Right cardiac atrium (tissue), 5 donors: Measurements from ENCODE around the gene UPK1A. TPM values are rescaled to one million over a fixed set of nuclear protein-coding genes. Genes with fewer than 3 reads are reported as not detected.
A peak's percentile ranks its signal among the peaks of the same experiment; 100 is the strongest.

Source experiments
- ATAC-seq, 2 donors: fragments of 200-7000 bp; cut with Tn5 transposase; one replicate each; pipeline versions ENCODE4 v1.8.0 to v1.9.1; 2020; ENCODE audit warnings: moderate library complexity in 2 of 2, mild to moderate bottlenecking in 1 of 2
- DNase-seq, 3 donors: peaks; one replicate each; pipeline ENCODE4 v3.0.0-alpha.2; 2020
- H3K27ac ChIP-seq: one replicate; pipeline ENCODE4 v1.5.1; 2013; ENCODE audit warnings: mild to moderate bottlenecking, low read length, control low read depth, moderate library complexity
- H3K27me3 ChIP-seq: one replicate; pipeline ENCODE4 v1.6.1; 2013; ENCODE audit not compliant: control insufficient read depth, insufficient read depth
- H3K4me1 ChIP-seq: one replicate; pipeline ENCODE4 v1.6.1; 2013; ENCODE audit warnings: low read length; ENCODE audit not compliant: control insufficient read depth, insufficient read depth
- H3K4me3 ChIP-seq: one replicate; pipeline ENCODE4 v1.5.1; 2013; ENCODE audit warnings: low read length, control low read depth
- H3K9me3 ChIP-seq: one replicate; pipeline ENCODE4 v1.6.1; 2013; ENCODE audit warnings: low read length; ENCODE audit not compliant: control insufficient read depth
- WGBS: extraction: QIAGEN DNeasy Blood & Tissue Kit; methylation state at CpG from one replicate; pipeline ENCODE4 v1.1.7; 2013; 5-methylcytosine and 5-hydroxymethylcytosine counted together
- intact Hi-C, 4 donors: fragments of 100-400 bp; cut with DNase I; formaldehyde crosslinking; loops; one replicate each; pipeline versions ENCODE4 v1.11.0 to v1.14.0; 2022 to 2023
- polyA plus RNA-seq: library from polyadenylated mRNA; stranded (reverse); fragments of 200-250 nt; gene quantifications from one replicate; pipeline ENCODE4 v1.2.3, GENCODE V29; 2013
- total RNA-seq, 4 donors: library from RNA; stranded (reverse); fragmentation: NEBNext Ultra II Directional; extraction: Animal tissue kit (Norgen Biotek cat#: 25700); gene quantifications; one replicate each; pipeline ENCODE4 v1.2.1, GENCODE V29; 2021
- donor health status: healthy with polysubstance abuse.
- donor health status: DM: no; HTN: yes; CAD: no.
- donor health status: DM: no; HTN: no; CAD: no.
- donor health status: DM: no; HTN: yes; CAD: no; lungs with severe emphysema.
- donor health status: DM: yes; HTN: yes; CAD: no.

Gene UPK1A
- total and polyA plus RNA-seq, 5 donors: not detected

DNA sequence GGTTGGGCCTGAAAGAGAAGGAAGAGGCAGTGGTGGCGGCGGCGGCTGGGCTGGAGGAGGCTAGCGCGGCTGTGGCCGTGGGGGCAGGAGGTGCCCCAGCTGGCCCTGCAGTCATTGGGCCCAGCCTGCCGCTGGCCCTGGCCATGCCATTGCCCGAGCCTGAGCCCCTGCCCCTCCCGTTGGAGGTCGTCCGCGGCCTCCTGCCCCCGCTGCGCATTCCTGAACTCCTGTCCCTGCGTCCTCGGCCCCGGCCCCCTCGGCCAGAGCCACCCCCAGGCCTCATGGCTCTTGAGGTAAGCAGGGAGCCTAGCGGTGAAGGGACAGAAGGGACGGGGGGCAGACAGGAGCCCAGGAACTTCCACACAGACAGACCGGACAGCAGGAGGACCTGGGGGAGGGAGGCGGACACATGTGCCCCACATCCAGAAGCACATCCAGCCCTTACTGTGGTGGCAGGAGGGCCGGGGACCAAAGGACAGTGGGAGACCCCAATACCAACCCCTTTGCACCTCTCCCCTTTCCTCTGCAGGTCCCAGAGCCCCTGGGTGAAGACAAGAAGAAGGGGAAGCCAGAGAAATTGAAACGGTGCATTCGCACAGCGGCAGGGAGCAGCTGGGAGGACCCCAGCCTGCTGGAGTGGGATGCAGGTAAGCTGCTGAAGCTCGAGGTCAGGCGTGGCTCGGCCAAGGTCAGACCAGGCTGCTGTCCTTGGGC lies 32.4 kb upstream of the UPK1A start:
- peak in 1 of 3 donors; percentile 36 for DNase-seq
- H3K27ac ChIP-seq: no peak overlapping the region
- H3K9me3 ChIP-seq: no peaks in the 10 kb centered on the region
- no peaks in the 10 kb centered on the region for H3K27me3 ChIP-seq
- 90% methylated on average over 29 of the region's 29 CpGs for WGBS
- no peaks in the 10 kb centered on the region for H3K4me1 ChIP-seq
- intact Hi-C loops: no loop called here
- ATAC-seq: no peak
- no peak overlapping the region for H3K4me3 ChIP-seq

- ATAC-seq: no peak
- Histone ChIP-seq H3K4me1 (no peaks in the 10 kb centered on the region), H3K27me3 (no peaks in the 10 kb centered on the region), H3K9me3 (no peaks in the 10 kb centered on the region), H3K27ac (no peak overlapping the region), H3K4me3 (no peak overlapping the region)
- DNase-seq: no peak
- WGBS: 95% methylated on average over 3 of the region's 3 CpGs
- intact Hi-C loops: no loop called here
Observed at GRCh38 chr19:35636651-35637050, 29.7 kb upstream of the UPK1A start.

GRCh38 chr19:35637165-35637564 lies 29.2 kb upstream of the UPK1A start:
- intact Hi-C loops: no loop called here
- DNase-seq (peak in 1 of 3 donors; percentile 54), ATAC-seq (no peak)
- H3K9me3 ChIP-seq: no peaks in the 10 kb centered on the region
- no peak overlapping the region for H3K27ac ChIP-seq
- WGBS: 94% methylated on average over 25 of the region's 25 CpGs
- no peak overlapping the region for H3K4me3 ChIP-seq
- H3K27me3 ChIP-seq: no peaks in the 10 kb centered on the region
- H3K4me1 ChIP-seq: no peaks in the 10 kb centered on the region

DNA sequence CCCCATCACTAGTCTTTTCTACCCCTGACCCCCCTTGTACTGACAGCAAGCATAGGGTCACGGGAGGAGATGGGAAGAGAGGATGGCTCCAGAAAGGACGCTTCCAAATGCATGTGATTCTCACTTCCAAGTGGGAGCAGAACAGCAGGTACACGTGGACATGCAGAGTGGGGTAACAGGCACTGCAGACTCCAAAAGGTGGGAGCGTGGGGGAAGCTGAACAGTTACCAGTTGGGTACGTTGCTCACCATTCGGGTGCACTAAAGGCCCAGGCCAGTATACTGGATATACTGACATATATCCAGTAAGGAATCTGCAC lies 27.0 kb upstream of the UPK1A start:
- Histone ChIP-seq H3K27me3 (no peaks in the 10 kb centered on the region), H3K27ac (no peak overlapping the region), H3K9me3 (no peaks in the 10 kb centered on the region), H3K4me3 (no peak overlapping the region), H3K4me1 (no peaks in the 10 kb centered on the region)
- 49% methylated on average over 6 of the region's 6 CpGs for WGBS
- intact Hi-C loops: no loop called here
- DNase-seq (no peak), ATAC-seq (no peak)

- intact Hi-C loops: no loop called here
Observed at GRCh38 chr19:35639863-35640262, 26.5 kb upstream of the UPK1A start.

DNA sequence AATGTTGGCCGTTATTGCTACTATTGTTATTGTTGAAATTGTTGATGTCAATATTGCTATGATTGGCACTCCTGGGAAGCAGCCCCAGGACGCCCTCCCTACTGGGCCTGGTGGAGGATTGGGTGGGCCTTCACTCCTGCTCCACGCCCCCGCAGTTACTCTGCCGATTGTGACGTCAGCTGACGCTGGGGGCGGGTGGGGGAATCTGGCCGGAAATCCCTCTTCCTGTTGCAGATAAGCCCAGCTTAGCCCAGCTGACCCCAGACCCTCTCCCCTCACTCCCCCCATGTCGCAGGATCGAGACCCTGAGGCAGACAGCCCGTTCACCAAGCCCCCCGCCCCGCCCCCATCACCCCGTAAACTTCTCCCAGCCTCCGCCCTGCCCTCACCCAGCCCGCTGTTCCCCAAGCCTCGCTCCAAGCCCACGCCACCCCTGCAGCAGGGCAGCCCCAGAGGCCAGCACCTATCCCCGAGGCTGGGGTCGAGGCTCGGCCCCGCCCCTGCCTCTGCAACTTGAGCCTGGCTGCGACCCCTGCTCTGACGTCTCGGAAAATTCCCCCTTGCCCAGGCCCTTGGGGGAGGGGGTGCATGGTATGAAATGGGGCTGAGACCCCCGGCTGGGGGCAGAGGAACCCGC lies 24.7 kb upstream of the UPK1A start, which contains the start of gene ETV2:
Gene ETV2, plus strand, starts transcription at position 231 of the 637 bp plus-strand sequence. CDS start 716 bp downstream, outside the sequence.
- Histone ChIP-seq H3K27me3 (no peaks in the 10 kb centered on the region), H3K9me3 (no peaks in the 10 kb centered on the region), H3K4me3 (no peak within 1 kb of the TSS), H3K4me1 (no peaks in the 10 kb centered on the region), H3K27ac (no peak within 1 kb of the TSS)
- intact Hi-C loops: no loop called here
- DNase-seq: peak; percentile 69 to 77 (median 76)
- ATAC-seq: no peak
- WGBS: 14% methylated on average over 28 of the region's 28 CpGs

More at GRCh38 chr19:35639863-35640262, 26.5 kb upstream of the UPK1A start:
- 86% methylated on average over 8 of the region's 8 CpGs for WGBS
- ATAC-seq: no peak
- no peak overlapping the region for H3K27ac ChIP-seq
- DNase-seq: no peak
- no peaks in the 10 kb centered on the region for H3K4me1 ChIP-seq
- no peaks in the 10 kb centered on the region for H3K9me3 ChIP-seq
- no peak overlapping the region for H3K4me3 ChIP-seq
- H3K27me3 ChIP-seq: no peaks in the 10 kb centered on the region

DNA sequence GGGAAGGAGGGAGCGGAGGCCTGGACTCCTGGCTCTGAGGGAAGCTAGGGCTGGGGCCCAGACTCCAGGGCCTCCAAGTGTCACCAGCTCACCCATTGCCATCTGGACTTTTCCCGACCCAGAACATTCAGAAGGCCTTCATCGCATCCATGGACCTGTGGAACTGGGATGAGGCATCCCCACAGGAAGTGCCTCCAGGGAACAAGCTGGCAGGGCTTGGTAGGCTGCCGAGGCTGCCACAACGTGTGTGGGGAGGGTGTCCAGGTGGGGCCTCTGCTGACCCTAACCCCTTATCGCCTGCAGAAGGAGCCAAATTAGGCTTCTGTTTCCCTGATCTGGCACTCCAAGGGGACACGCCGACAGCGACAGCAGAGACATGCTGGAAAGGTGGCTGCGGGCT lies 24.0 kb upstream of the UPK1A start:
- H3K27me3 ChIP-seq: no peaks in the 10 kb centered on the region
- no peak for ATAC-seq
- no peaks in the 10 kb centered on the region for H3K4me1 ChIP-seq
- WGBS: 66% methylated on average over 10 of the region's 10 CpGs
- intact Hi-C loops: no loop called here
- no peak overlapping the region for H3K4me3 ChIP-seq
- no peak overlapping the region for H3K27ac ChIP-seq
- DNase-seq: no peak
- H3K9me3 ChIP-seq: no peaks in the 10 kb centered on the region

- whole genome bisulfite sequencing: 44% methylated on average over 15 of the region's 15 CpGs
- DNase-seq (peak in 2 of 3 donors; percentile 47 to 69), ATAC-seq (no peak)
- H3K4me3 ChIP-seq: peak overlapping the region; percentile 56
- no peaks in the 10 kb centered on the region for H3K9me3 ChIP-seq
- no peaks in the 10 kb centered on the region for H3K27me3 ChIP-seq
- H3K4me1 ChIP-seq: no peaks in the 10 kb centered on the region
- intact Hi-C loops: no loop called here
- no peak overlapping the region for H3K27ac ChIP-seq
Observed at GRCh38 chr19:35642798-35643254, 23.5 kb upstream of the UPK1A start.

DNA sequence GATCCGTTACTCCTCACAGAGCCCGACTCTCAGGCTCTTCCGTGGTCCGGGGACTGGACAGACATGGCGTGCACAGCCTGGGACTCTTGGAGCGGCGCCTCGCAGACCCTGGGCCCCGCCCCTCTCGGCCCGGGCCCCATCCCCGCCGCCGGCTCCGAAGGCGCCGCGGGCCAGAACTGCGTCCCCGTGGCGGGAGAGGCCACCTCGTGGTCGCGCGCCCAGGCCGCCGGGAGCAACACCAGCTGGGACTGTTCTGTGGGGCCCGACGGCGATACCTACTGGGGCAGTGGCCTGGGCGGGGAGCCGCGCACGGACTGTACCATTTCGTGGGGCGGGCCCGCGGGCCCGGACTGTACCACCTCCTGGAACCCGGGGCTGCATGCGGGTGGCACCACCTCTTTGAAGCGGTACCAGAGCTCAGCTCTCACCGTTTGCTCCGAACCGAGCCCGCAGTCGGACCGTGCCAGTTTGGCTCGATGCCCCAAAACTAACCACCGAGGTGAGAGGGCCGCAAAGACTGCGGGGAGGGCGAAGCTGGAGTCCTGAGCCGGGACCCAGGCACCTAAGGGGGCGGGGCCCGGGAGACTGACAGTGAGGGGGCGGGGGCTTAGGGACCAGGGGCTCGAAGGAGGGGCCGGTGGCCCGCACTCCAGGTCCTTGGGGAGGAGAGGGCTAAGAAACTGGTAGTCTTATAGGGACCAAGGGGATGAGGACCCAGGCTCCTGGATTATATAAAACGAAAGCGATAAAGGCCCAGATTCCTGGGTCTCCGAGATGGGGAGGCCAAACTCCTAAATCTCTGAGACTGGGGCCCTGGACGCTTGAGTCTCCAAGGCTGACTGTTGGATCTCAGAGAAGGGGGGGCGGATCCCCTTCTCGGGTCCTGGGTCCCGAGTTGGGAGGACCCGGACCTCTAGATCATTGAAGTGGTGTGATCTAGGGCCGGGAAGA lies 22.8 kb upstream of the UPK1A start:
- Histone ChIP-seq H3K27me3 (no peaks in the 10 kb centered on the region), H3K27ac (peak overlapping the region; percentile 77), H3K9me3 (no peaks in the 10 kb centered on the region), H3K4me1 (no peaks in the 10 kb centered on the region), H3K4me3 (peak overlapping the region; percentile 56)
- WGBS: under 1% methylated on average over 69 of the region's 69 CpGs
- DNase-seq (peak; percentile 87 to 94 (median 93)), ATAC-seq (peak; percentile 74 to 76)
- intact Hi-C loops: no loop called here

DNA sequence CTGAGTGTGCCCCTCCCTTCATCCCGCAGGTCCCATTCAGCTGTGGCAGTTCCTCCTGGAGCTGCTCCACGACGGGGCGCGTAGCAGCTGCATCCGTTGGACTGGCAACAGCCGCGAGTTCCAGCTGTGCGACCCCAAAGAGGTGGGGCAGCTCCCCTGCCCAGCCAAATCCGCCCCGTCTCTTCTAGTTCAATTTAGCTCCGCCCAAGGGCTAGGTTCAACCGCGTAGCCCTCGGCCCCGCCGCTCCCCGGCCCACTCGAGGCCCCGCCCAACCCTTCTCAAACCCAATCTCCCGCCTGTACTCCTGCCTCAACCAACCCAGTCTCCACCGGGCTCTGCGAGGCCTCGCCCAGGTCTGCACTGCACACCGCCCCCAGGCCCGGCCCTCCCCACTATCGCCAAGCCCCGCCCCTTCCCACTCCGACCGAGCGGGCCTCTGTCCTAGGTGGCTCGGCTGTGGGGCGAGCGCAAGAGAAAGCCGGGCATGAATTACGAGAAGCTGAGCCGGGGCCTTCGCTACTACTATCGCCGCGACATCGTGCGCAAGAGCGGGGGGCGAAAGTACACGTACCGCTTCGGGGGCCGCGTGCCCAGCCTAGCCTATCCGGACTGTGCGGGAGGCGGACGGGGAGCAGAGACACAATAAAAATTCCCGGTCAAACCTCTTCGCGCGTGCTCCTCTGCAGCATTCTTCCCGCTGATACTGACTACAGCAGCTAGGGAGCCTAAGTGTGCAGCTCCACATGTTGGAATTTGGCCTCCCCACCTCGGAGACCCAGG lies 21.9 kb upstream of the UPK1A start:
- intact Hi-C loops: no loop called here

More for the DNA sequence above, 21.9 kb upstream of the UPK1A start:
- Histone ChIP-seq H3K27me3 (no peaks in the 10 kb centered on the region), H3K27ac (peak overlapping the region; percentile 88), H3K4me3 (peak overlapping the region; percentile 56), H3K9me3 (no peaks in the 10 kb centered on the region), H3K4me1 (no peaks in the 10 kb centered on the region)
- peak; percentile 92 to 95 for ATAC-seq
- DNase-seq: peak; percentile 97 to 98 (median 98)
- under 1% methylated on average over 60 of the region's 60 CpGs for WGBS
